Heart left ventricle (tissue), 13 donors: ENCODE data around the gene UNC13C.

ENCODE experiments used
- CTCF ChIP-seq, 12 donors: fragments of 200-600 bp; sonication (generic) in 4 of 12; IDR thresholded peaks; one replicate each; pipeline versions ENCODE4 v1.5.0 to v1.8.0; 2018 to 2022; ENCODE audit warnings: antibody characterized with exemption in 12 of 12, mild to moderate bottlenecking in 5 of 12
- POLR2A ChIP-seq, 2 donors: fragments of 450-650 bp; IDR thresholded peaks; one replicate each; pipeline ENCODE4 v1.6.1; 2017; ENCODE audit warnings: antibody characterized with exemption in 2 of 2, mild to moderate bottlenecking in 2 of 2, moderate library complexity in 2 of 2
- donor health status: ischemic (EF 13 %, LVEDD 7.1; RV severe dilation, severe dysfunction).
- donor health status: DM: no; HTN: yes; CAD: no.
- donor health status: DM: no; HTN: no; CAD: no.
- donor health status: ischemic (EF 25% LVEDD 6.9; RV normal size, moderate dysfunction).
- donor health status: ischemic (EF 25% LVEDD 5.7; RV mildly dilated, moderate dysfunction).
- donor health status: ischemic (EF 35%, LVEDD 5.7; RV mildly dilated, moderate dysfunction).
- donor health status: nonischemic (EF 11% LVEDD 7.7; RV severe dilation, severe dysfunction).
- donor health status: DM: yes; HTN: yes; CAD: no.
- donor health status: PGD.
- donor health status: ischemic (EF 29% LVEDD 5.4; RV normal size, mild dysfunction).
- donor health status: nonischemic (EF 23%, LVEDD 6.1; RV moderate dilation, normal function).

DNA sequence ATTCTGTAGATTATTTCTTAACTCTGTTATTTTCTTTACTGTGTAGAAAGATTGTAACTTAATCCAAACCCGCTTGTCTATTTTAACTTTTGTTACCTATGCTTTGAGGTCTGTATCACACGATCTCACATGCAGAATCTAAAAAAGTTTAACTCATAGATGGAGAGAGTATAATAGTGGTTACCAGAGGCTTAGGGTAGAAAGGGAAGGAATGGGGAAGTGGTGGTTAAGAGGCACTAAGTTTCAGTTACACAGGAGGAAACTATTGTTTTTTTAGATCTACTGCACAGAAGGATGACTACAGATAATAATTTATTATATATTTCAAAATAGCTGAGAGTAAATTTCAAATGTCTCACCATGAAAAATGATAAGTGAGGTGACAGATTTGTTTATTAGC is 703.3 kb downstream of the UNC13C start:
- TF ChIP-seq POLR2A (IDR thresholded peaks at IDR 0.05), result no peak
- no peak for TF ChIP-seq CTCF (IDR thresholded peaks at IDR 0.05)
